Umbilical cord (tissue), 2 donors: ENCODE results near the gene TNFRSF13B. TPM values are rescaled to one million over a fixed set of nuclear protein-coding genes. Genes with fewer than 3 reads are reported as not detected.
"Not testable (repeated sequence)": the region's sequence is repeated elsewhere in the genome, so short reads cannot be mapped to it uniquely, and the experiment has no call there.

Experiments
- DNase-seq: peaks from one replicate; pipeline ENCODE4 v3.0.0-alpha.2; 2015; ENCODE audit warnings: low spot score
- total RNA-seq: library from RNA; depleted of rRNA; stranded (reverse); fragments of >200 nt; gene quantifications from one replicate; pipeline ENCODE4 v1.2.3, GENCODE V29; 2014; ENCODE audit warnings: low replicate concordance; ENCODE audit not compliant: insufficient read depth

TNFRSF13B gene
- not detected for total RNA-seq

DNA sequence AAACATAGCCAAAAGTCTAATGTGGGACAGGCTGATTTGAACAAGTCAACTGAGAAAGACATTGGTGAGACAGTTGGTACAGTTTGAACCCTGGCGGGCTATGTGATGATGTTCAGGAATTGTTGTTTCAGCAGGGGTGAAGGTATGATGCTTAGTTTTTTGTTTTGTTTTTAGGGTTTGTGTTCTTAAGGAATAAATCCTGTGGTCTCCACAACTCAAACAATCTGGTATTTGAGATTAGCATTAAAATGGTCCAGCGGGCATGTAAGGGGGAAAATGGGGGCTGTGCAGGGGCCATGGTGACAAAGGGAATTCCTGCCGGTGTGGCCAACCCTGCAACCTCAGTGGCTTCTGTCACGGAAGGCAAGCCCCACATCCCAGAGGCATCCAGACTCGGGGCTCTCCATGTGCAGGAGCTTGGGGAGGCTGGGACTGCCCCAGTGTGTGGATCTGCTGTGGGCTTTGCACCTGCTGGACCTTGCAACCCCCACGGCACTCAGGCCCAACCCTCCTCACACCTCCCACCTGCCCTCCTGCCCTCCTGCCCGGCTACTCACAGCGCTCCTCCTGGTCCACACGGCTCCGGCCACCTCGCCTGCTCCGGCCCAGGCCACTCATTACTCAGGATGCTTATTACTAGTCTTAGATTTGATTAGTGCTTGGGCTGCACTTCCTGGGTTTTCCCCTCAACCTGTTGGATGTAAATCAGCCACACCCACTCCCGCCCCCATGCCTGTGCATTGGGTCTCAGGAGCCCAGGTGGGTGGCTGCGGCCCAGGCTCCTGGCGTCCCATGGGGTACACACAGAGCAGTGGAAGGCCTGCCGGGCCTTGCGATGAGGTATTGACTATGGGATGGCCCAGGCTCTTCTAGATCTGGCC lies at the start of gene TNFRSF13B:
Gene TNFRSF13B (minus strand): TSS at position 661 of the 881 bp plus-strand sequence. CDS start 43 bp downstream, at position 618.
- no peak for DNase-seq

DNA sequence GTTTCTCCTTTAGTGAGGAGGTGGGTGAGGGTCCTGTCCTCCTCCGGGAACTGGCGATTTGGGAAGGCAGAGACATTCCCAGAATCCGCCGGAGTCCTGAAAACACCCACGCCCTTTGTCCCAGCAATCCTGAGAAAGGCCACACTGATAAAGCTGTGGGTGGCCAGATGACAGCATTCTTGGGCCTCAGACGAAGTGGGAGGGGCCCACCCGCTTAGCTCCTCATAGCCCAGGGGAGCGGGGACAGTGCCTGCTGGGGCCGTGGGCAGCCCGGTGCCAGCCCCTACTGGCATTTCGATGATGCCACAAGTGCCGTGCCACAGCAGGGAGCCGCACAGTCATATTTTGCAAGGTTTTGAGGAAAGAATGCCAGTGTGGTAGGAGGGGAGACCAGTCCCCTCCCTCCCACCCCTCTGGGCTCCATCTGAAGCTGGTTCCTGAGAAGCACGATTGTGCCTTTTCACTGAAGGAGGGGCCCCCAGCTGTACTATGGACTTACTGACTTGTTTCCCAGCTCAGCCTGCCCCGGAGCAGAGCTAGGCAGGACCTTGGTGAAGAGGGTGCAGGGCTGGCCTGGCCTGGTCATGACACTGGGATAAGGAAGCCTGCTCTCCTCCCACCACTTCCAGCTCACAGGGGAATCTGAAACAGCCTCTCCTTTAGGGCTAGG lies 49.4 kb upstream of the TNFRSF13B start:
- DNase-seq = no peak

DNA sequence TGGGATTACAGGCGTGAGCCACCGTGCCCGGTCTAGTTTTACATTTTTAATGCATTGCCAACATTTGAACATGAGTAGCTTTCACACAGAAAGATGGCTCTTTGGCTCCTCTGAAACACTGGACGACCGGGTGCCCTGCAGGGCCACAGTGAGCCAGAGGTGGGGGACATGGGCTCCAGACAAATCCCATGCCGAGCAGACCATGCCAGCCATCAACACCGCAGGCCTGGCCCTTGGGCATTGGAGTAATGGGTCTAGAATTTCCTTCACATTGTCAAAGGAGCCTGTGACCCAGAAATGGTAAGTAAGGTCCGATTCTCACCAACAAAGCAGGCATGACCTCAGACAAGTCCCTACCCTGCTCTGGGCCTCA lies 48.9 kb upstream of the TNFRSF13B start:
- DNase-seq = no peak

DNA sequence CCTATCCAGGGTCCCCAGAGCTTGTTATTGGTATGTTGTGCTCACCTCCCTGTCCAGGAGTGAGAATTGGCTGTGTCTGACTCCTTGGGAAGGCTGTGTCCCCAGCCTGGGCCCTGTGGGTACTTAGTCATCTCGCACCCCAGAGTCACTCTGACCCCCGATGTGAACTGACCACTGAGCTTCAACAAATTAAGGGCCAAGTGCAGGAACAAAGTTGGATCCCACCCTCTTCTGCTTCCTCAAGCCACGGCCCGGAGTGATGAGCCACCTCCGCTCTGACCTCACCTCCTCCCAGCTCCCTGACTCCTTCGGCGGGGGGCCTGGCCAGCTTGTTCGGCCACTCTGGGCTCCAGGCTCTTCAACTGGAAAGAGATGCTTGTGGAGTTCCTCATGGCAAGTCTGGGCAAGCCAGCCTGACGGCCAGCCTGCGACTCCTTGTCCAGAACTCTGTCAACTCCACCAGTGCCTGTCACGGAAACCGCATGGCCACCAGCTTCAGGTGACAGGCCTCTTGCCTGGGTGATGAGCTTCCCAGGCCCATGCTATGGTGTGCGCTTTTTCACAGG lies 48.1 kb upstream of the TNFRSF13B start:
- no peak for DNase-seq

DNA sequence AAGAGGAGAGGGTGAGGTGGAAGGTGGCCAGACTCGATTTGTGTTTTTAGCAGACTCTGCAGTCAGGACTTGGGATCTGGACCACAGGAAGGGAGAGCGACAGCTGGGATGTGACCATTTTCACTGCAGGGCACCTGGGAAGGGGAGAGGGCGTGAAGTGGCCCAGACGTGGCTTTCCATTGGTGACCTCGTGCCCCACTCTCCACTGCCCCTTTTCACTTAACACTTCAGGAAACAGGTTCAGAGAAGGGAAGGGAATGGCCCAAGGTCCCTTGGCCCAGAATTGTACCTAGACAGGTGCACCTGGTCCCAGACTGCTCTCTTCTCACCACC lies 47.5 kb upstream of the TNFRSF13B start:
- DNase-seq = no peak

DNA sequence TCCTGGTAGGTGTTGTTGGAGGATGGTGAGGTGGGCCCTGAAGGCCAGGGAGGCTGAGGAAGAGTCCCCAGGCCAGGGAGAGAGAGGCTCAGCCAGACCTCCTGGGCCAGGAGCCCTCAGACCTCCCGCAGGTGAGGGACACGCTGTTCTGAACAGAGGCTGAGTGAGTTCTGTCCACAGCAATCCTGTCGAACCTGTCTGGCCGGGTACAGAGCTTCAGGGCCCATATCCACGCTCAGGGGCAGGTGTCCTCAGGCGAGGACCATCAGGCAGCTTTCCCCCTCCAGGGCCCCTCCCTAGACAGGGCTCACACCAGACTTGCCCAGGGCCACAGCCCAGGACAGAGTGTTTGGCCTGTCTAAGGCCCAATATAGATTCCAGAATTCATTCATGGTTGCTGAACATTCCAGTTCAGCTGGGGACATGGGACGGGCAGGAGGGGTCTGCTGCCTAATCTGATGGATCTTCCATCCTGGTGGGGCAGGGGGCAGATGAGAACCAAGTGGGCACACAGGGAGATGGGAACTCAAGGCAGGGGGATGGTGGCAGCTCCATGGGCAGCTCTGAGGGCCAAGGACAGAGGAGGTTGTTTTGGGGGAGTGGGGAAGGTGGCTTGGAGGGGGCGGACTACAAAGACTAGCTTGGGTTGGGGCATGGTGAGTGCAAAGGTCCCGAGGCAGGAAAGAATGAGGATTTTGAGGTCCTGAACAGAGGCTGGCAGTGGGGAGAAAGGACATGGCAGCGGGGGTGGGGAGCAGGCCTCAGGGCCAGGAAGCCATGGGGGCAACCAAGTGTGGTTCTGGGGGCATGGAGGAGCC lies 46.9 kb upstream of the TNFRSF13B start:
- no peak for DNase-seq

DNA sequence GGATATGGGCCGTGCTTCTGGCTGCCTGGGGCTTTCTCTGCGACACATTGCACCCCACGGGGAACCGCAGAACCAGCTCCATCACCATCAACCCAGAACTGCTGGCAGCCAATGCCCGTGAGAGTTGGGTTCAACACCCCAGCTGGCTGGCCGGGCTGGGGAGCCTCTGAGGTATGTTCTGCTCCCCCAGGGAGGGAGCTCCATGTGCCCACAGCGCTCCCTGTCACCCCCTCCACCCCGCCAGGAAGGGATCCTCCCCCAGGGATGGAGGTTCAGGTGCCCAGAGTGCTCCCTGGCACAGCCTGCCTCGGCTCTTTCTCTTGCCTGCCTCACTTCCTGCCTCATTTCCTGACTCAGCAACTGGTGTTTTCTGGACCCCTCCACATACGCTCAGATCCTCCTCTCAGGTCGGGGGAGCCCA lies 46.1 kb upstream of the TNFRSF13B start:
- DNase-seq = no peak

DNA sequence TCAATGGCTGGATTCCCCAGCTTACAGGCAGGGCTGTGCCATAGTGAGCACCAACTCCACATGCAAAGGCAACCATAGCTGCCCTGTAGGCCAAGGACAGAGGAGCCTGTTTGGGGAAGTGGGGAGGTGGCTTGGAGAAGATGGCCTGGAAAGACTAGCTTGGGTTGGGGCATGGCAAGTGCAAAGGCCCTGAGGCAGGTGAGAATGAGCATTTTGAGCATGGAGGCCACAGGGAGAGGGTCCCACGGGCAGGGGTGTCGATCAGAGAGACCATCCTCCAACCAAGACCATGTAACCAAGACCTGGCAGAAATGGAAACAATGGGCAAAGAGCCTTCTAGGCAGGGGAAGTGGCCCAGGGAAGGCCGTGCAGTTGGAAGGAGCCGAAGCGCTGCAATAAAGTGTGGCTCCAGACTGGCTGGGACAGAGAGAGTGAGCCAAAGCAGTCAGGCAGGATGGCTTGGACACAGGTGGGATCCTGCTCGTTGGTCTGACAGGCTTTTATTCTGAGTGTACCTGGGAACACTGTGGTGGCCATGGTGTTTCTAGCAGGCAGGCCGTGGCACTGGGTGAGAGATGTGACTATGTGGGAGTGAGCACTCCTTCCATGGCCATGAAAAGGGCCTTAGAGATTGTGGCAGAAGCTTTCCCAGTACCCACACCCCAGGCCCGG lies 45.6 kb upstream of the TNFRSF13B start:
- DNase-seq = no peak

DNA sequence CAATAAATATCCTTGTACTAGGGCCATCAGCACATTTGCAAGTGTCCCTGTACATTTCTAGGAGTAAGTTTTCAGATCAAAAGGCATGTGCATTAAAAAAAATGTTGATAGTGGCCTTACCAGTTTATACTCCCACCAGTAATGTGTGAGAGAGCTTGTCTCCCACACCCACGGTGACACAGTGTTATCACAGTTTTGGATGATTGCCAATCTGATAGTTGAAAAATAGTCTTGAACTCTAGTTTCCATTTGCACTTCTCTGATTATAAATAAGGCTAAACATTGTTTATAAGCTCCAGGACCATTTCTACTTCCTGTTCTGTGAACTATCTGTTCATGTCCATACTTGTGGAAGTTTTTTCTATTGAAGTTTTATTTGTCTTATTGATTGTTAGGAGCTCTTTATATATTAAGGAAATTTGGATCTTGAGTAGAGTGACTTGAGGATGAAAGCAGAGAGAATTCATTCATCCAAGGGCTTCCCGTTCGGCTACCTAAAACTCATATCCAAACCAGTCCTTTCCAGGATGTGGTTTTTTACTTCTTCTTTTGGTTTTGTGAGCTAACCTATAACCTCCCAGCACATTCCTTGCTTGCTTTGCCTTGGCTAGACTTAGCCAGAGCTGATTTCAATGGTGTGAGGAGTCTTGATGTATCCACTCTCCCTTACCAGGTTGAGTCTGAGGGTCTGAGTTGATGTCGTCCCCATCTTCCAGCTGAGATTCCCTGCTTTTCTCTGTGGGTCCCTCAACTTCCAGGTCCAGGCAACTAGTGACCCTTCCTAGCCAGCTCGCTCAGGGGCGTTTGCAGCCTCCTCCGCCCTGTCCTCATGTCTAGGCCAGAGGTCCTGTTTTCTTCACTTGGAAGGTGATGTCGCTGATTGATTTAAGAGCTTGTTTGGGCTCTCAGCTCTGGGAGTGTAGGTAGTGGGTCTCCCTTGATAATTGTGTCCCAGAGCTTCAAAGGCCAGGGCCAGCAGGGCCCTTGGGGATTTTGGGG lies 44.6 kb upstream of the TNFRSF13B start:
- peak; percentile 44 for DNase-seq

DNA sequence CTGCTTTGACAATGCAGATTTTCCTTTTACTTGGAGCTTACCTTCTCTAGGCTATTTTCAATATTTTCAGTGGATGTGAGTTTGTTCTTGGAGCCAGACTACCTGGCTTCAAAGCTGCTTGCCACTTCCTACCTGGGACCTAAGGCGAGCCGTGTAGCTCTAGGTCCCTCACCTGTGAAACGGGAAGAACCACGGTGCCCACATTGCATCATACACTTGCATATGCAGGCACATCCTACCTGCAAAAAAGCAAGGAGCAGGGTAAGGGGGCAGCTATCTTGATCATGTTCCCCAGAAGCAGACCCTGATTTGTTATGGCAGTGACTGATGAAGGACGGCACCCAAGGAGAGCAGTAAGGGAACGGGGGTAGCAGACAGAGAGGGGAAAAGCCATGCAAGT lies 43.3 kb upstream of the TNFRSF13B start:
- DNase-seq = no peak

DNA sequence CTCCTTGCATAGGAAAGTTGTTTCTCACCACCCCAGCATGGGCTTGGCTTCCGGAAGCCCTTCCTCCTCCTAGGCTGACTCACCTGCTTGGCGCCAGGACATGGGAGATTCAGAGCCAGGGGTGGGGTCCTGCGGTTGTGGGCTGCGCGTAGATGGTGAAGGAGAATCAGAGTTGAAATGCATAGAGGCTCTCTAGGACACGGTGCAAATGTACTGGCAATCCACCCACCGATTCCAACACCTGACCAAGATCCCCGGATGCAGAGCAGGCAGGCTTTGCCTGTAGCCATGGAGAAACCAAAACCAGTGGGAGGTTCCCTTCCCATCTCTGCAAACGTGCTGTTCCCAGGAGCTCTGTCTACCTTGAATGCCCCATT lies 42.8 kb upstream of the TNFRSF13B start:
- DNase-seq = not testable (repeated sequence)

DNA sequence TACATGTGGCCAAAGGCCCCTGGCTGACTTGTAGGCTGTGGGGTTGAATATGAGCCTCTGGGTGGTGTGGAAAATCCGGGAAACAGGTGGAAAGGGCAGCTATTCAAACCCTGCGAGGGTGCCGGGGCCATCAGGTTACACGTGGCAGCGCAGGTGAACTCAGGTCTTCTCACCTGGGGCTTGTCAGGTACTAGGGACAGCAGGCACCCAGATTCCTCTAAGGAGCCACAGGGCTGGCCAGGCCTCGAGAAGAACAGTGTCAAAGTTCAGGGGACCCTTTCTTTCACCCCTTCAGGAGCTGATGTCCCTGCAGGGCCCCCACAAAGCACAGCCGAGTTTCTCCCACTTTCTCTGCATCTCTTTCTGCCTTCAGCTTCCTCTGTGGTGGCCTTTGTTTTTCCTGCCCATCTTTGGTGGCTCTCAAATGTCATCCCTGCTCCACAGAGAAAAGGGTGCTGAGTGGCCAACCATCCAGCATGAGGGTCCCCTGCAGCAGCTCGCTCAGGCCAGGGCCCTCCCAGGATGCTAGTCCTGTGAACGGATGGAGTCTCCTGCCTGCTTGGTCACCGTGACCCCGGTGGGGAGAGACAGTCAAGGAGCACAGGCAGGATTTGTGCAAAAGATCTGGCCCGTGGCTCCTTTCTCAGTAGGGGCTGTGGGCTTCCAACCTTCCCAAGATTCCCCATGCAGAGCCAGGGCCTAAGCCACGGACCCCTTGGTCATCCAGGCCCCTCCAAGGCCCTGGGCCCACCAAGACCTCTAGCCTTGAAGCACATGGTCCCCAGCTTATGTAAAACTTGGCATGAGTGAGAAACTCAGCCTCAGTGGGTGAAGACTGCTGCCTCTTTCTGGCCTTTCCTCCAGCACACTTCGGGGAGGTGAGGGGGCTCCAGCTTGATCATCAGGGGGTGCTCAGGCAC lies 42.2 kb upstream of the TNFRSF13B start:
- not testable (repeated sequence) for DNase-seq

DNA sequence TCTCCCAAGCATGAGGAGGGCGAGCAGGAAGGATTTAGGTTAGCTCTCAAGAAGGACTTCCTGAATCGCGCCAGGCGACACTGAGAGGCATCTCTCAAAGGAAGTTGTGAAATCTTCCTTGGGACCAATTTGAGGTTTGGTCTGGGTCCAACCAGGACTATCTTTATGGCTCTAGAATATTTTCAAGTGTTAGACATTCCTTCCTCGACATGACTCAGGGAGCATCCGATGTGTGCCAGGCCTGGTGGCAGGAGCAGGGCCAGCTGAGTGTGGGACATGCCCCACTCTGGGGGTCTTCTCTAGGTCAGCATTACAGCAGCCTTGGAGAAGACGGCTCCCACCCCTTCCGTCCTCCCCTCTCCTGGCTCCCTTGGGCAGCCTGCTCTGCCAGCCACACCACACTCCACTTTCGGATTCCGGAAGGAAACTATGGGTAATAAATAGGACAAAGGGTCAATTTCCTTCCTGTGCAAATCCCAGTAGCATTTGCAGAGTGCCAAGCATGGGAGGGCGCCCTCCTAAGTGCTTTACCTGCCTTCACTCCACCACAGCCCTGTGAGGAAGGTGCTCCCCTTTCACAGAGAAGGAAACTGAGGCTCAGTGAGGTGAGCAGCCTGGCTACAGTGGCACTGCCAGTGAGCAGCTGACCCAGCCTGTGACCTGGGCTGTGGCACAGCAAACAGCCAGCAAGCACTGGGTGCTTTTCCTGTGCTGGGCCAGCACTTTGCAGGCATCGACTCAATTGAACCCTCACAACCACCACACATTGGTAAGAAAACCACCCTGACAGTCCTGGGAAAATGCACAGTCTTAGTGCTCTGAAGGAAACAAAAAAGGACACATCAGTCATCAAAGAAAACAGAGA lies 39.4 kb upstream of the TNFRSF13B start:
- peak; percentile 54 for DNase-seq

DNA sequence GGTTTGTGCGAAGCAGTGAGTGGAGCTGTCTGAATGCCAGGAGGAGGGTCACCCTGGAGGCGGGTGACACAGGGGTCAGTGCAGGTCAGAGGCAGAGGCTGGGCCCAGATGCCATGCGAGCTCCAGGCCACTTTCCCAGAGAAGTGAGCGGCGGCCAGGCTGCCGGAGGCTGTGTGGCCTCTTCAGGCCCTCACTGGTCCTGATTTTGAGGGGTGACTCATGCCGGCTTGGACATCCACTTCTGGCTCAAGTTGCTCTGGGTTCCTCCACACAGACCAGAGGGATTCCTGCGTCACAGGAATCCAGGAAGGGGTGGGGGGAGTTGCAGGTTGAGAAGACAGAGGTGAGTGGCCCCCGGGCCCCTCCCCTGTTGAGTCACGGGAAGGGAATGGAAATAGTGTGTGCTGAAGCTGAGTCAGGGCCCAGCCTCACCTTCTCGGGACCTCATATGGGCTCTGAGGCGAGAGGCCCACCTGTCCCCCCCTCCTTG lies 38.7 kb upstream of the TNFRSF13B start:
- not testable (repeated sequence) for DNase-seq

DNA sequence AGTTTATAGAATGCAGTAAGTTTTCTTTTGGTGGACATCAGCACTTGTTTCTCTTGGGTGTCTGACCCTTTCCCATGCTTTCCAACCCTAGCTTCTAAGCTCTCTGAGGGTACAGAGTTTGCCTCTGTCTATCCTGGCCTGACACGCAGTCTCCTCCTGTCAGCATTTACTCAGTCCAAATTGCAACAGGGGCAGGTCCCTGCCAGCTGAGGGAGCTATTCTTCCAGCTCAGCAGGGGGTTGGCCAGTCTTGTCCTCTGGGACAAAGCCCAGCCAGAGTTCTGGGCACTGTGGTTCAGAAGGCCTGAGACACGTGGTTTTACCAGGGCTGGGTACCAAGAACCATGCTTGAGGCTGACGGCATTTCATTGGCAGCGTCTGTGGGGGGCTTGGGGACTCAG lies 38.1 kb upstream of the TNFRSF13B start:
- DNase-seq = not testable (repeated sequence)

DNA sequence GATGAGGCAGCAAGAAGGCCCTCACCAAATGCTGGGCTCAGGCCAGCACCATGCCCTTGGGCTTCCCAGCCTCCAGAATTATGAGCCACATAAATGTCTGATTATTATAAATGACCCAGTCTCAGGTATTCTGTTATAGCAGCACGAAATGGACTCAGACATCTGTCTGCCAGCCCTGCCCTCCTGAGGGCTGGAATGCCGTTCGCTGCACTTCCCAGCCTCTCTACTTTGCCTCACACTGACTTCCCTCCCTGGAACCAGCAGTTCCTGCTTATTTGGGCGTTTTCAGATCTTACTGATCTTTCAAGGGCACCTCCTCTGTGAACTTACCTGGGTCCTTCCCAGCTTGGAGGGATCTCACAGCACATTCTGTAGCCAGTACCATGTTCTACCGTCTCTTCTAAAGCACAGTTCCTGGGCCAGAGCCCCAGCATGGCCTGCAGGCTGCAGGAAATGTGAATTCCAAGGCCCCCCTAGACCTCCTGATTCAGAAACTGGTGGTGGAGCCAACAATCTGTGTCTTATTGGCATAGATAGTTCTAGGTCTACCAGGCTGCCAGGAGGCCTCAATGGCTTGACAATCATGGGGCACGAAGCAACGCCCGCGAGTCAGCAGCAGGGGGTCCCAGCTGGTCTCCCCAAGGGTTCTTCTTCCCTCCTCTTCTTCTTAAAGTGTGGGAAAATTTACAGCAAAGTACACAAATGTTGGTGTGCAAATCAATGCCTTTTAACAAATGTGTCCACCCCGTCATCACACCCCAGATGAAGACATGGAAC lies 36.9 kb upstream of the TNFRSF13B start:
- not testable (repeated sequence) for DNase-seq

DNA sequence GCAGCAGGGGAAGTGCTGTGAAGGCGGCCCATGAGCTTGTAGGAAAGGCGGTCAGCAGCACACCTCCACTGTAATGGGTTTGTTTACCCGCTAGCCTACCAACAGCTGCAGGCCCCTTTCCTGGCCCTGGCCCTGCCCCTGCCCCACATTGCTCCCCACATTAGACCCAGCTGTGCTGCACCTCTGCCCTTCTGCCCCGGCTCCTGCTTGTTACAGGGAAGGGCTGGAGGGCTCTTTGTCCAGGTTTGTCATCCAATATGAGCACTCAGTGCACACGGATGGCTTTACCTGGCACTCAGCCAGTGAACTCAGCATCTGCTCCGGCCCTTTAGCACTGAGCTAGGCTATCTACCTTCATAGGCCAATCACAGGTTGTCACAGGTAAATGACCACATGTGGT lies 36.0 kb upstream of the TNFRSF13B start:
- not testable (repeated sequence) for DNase-seq
